GM21737 (cell line): ENCODE results near the gene MYO9B.

ENCODE experiments used
- ATAC-seq: cut with Tn5 transposase; IDR thresholded peaks from one replicate; pipeline ENCODE4 v1.9.1; 2021; ENCODE audit warnings: mild to moderate bottlenecking, moderate library complexity; ENCODE audit not compliant: unreplicated experiment

MYO9B gene

DNA sequence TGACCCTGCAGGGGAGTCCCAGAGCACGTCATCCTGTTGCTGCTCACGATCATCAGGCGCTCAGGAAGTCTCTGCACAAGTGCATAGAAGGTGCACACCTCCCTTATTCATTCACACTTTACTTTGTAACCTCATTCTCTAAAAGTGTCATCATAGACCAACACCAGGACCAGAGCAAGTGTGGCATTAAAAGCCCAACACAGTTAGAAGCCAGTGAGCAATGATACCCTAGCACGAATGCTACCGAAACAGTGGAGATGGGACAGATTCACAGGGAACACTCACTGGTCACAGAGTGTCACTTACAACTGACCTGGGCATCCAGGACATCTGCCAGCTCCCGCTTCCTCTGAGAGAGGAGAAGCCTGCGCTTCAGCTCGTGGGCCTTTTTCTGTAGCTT, 17.3 kb upstream of the MYO9B start:
- ATAC-seq: no peak

DNA sequence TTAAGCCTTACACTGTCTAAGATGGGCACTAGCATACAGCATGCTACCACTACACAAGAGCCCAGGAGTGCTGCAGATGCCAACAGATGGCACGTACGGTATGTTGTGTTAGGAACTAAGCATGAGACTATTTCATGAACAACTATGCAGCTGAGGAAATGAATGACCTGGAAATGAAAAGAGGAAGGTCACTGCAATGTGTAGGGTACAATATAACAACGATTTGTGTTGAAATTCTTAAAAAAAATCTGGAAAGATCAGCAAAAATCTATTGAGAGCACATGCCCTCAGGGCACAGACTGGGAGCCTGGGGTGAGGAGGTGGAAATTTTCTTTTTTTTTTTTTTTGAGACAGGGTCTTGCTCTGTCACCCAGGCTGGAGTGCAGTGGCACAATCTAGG, 14.8 kb upstream of the MYO9B start:
- ATAC-seq: no peak

DNA sequence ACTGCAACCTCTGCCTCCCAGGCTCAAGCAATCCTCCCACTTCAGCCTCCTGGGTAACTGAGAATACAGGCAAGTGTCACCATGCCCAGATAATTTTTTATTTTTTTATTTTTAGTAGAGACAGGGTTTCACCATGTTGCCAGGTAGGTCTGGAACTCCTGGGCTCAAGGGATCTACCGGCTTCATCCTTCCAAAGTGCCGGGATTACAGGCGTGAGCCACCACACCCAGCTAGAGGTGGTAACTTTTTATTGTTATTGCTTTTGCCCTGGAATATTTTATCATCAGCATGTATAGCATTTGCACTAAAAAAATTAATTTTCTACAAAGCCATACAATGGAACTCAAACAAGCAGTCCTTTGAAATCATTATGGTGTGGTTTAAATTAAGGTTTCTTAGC, 14.4 kb upstream of the MYO9B start:
- ATAC-seq: no peak

DNA sequence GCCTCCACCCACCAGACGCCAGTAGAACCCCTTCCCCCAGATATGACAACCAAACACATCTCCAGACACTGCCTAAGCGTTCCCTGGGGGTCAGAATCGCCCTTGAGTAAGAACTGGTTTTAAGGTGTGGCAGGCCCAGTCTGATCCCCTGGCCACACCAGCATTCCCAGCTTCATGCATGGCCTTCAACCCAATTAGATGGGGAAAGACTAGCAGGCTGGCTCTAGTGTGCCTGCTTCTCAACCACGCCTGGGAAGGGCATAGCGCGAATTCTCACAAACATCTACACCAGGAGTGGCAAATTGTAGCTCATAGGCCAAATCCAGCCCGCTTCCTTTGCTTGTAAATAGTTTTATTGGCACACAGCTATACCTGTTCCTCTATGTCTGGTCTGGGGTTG, 13.9 kb upstream of the MYO9B start:
- no peak for ATAC-seq

DNA sequence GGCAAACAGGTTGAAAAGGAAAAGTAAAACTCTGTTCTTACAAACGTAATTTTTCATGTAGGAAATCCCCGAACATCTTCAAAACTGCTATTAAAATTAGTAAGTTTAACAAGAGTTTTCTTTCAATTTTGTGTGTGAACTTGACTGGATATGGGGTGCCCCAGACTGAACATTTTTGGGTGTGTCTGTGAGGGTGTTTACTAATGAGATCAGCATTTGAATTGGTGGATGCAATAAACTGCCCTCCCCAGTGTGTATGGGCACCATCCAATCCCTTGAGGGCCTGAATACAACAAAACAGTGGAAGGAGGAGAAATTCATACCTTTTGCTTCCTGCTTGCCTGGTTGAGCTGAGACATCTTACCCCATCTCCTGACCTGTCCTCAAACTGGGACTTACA, 12.1 kb upstream of the MYO9B start:
- no peak for ATAC-seq

DNA sequence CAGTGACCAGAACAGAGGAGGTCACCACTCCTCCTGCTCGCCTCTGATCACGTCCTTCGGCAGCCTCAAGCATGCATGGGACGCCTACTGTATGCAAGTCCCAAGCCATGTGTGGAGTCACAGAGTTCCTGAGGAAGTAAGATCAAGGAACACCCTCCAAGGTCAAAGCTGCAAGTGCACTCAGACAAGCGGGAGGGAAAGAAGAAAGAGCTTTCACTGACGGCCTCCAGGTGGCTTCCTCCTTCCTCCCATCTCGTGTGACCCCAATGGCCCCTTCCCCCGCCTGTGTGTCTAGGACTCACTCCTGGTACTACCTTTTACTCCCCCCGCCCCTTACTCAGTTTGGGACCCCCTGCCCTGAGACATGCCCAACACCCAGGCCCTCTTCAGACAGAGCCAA, 6.4 kb upstream of the MYO9B start:
- ATAC-seq: no peak

DNA sequence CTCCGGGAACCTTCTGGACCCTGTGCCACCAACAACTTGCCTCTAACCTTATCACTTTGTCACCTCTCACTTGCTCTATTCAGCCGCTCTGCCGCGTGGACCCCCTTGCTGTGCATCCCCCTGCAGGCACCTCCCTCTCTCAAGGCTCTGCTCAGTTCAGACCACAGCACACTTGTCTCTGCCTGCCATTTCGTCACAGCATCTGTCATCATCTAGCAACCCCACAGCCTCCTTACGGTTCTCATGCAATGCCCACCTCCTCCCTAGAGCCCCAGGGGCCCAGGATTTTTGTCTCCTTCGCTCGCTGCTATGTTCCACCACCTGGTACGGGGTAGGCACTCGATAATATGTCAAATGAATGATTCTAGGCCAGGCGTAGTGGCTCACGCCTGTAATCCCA, 5.2 kb upstream of the MYO9B start:
- no peak for ATAC-seq

DNA sequence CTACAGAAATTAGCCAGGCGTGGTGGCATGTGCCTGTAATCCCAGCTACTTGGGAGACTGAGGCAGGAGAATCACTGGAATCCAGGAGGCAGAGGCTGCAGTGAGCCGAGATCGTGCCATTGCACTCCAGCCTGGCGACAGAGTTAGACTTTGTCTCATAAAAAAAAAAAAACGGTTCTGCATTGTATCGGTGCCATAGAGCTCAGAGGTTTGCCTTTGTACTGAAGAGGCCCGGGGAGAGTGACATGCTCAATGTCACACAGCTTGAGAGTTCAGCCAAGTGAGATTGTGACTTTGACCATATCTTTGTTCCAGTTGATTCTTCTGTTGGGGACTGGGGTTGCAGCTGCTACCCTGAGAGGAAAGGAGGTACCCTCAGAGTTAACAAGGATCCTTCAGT, 4.7 kb upstream of the MYO9B start:
- no peak for ATAC-seq

DNA sequence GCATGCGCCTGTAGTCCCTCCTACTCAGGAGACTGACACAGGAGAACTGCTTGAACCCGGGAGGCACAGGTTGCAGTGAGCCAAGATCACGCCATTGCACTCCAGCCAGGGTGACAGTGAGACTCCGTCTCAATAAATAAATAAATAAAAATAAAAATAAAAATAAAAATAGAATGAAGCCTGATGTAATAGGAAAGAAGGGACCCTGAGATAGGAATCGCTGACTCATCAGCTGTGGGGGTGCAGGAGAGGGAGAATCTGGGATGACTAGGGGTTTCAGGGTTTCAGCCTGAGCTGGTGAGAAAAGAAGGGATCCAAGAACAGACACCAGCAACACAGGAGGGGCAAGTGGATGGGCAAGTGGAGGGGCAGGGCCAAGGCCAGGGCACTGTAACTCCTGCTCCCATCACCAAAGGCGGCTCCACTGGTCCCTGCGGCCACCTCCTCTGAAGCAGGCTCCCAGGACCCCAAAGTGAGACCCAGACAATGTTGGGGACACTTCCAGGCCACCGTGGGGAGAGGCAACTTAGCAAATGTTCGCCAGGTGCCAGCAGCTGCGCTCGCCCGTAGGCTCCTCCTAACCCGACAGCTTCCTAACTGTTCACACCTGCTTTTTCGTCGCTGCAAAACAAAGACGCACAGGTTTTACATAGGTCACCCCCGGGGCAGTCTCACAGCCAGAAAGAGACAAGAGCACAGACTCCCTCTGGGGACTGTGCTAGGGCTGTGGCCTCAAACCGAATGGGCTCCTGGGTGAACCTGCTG, 1.5 kb upstream of the MYO9B start:
- ATAC-seq: no peak

DNA sequence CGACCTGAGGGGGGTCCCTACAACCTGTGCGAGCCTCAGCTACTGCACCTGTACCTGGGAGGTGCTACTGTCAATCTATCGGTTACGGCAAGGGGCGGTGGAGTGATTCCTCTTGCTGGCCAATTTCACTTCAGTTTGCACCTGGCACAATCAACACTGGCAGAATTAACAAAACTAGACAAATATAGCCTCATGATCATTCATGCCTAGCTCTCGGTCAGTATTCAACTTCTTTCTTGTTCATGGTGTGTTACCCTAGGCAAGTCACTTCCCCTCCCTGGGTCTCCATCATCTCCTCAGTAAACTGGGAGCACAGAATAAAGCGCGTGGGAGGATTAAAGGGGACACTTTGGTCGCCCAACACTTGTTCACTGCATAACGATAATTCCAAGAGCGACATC, 943 bp upstream of the MYO9B start:
- no peak for ATAC-seq

DNA sequence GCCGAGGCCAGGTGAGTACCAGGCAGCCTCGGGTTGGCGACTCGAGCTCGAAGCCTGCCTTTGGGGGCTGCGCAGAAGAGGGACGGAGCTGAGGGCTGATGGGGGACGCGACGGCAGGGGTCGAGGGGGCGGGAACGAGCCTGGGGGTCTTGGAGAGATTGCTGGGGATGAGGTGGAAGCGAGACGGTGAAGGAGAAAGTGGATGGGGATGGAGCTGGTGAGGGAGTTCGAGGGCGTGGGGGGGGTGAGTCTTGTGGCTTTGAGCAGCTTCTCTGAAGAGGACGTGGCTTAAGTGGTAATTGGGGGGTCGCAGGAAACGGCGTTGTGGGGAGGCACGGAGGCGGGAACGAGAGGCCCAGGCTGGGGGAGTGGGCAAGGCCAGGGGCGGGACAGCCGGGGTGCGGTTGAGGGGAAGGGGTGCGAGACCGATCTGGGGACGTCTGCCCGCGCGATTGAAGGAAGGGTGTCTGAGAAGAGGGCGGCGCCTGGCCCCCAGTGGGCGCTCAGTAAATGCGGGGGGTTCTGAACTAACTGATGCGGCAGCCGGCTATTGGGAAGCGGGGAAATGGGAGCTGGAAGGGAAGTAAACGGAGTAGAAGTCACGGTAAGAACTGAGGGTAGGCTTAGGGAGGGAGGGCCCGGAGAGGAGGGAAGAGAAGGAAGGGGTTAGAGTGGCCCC, 426 bp downstream of the MYO9B start:
- no peak for ATAC-seq

DNA sequence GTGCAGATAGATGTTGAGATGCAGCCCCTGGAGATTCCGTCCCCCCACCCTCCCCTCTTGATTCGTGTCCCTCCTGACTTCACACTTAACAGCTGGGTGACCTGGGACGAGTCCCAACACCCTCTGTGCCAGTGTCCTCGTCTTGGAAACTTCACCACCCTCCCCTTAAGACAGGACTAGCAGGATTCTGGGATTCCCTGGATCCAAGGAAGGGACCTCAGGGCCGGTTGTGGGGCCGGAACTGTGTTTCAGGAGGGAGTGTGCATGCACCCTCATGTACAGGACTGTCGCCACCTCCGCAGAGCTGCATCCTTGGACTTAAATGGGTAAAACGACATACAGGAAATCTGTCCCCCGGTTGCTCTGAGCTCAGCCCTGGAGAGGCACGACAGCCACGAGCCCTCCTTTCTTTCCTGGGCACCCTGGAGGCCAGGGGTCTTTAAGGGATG, 990 bp downstream of the MYO9B start:
- no peak for ATAC-seq

DNA sequence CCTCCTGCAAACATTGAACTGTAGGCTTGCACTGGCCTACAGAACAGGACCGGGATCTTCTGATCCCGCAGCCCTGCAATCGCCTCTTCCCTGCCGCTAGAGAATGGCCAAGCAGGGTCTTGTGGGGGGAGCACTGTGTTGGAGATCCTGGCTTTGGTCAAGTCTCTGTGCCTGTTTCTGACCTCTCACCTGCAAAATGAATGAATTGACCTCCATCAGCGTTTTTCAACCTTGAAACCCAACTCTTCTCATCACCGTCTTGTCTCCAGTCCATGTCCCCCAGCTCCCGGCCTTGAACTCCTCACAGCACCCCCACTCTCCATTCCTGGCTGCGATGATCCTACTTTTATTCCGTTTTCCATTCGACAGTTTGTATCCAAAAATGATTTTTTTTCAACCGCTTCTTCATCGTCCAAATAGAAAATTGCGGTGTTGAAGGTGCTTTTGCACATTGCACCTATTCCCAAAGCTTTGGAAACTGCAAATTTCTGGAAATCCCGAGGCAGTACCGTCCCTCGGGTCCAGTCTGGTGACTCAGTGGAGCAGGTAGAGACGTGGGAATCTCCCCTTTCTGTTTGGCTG, 2.0 kb downstream of the MYO9B start:
- no peak for ATAC-seq

DNA sequence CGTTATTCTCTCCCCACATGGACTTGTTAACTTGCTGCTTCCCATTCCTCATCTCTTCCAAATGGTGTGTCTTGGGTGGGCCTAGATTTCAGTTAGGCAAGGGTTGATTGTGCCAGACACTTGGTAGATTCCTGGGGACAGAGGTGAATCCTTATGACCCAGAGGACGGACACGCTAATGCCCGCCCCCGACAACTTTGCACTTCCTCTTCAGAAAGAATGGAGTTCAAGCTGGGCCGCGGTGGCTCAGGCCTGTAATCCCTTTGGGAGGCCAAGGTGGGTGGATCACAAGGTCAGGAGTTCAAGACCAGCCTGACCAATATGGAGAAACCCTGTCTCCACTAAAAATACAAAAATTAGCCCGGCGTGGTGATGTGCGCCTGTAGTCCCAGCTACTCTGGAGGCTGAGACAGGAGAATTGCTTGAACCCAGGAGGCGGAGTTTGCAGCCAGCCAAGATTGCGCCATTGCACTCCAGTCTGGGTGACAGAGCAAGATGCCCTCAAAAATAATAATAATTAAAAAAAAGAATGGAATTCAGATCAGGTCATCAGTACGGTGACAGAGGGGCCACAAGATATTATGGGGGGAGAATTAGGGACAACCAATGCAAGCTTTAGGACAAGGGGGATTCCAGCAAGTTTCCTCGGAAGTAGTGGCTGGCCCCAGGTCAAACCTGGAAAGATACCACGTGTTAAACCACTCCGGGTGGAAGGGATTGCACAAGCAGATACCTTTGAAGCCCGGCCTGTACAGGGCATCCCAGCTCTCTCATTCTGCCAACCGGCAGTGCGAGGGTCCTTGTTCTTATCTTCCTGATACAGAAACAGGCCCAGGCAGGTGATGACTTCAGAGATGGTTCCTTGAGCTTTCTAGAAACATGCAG, 2.7 kb downstream of the MYO9B start:
- no peak for ATAC-seq

DNA sequence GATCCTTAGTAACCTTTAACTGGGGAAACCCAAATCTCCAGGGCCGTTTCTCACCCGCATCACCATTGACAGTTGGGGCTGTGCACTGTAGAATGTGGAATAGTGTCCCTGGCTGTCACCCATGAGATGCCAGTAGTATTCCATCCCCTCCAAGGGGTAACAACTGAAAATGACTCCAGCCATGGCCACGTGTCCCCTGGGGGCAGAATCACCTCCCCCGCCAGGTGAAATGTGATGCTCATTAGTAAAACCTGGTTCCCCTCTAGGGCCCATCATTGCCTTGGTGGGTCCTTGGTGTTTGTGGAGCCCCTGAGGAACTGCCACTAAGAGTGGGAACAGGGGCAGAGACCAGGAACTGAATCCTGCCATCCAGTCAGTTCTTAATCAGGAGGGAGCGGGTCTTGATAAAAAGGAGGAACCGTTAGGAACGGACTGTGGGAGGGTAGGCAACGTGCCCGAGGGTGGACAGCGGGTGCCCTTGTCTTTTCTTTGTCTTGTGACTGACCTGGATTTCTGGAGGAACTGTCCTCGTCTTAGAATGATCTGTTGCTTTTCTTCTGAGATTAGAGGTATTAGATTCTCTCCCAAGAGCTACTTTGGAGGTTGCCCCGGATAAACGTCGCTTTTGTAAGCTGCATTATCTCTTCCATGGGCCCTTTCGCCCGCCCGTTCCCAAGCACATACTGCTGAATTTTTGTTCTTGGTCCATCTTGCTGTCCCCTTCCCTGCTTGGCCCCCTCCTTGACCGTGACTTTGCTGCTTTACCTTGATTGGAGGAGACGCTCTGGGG, 3.5 kb downstream of the MYO9B start:
- ATAC-seq: no peak

DNA sequence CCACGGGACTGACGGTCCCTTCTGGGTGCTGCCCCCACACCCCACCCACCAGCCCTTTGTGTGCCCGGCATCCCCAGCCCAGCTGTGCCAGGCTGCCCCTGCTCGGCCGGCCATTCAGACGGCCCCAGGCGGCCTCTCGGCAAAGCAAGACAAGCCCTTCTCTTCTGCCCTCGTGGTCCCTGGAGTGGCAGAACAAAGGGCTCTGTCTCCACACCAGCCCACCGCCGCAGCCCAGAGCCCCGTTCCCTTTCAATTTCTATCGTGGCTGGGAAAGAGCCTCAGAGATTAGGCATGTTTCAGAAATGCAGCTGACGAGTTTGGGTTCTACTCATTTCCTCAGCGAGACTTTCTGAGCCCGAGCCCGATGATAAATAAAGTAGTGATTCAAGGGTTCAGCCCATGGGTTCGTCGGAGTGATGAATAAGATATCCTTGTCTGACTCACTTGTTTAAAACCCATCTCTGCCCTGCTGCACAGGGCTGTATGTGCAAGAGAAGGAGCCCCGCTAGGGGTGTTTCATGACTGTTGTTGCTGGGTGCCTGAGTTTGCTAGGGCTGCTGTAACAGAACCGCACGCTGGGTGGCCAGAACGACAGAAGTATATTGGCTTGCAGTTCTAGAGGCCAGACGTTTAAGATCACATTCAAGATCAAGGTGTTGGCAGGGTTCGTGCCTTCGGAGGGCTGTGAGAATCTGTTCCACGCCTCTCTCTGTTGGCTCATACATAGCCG, 4.3 kb downstream of the MYO9B start:
- peak; percentile 37 for ATAC-seq

DNA sequence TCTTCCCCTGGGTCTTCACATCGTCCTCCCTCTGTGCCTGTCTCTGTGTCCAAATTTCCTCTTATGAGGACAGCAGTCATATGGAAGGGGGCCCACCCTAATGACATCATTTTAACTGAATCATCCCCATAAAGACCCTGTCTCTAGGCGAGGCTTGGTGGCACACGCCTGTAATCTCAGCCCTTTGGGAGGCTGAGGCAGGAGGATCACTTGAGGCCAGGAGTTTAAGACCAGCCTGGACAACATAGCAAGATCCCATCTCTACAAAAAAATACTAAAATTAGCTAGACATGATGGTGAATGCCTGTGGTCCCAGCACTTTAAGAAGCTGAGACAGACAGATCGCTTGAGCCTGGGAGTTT, 4.8 kb downstream of the MYO9B start:
- no peak for ATAC-seq

DNA sequence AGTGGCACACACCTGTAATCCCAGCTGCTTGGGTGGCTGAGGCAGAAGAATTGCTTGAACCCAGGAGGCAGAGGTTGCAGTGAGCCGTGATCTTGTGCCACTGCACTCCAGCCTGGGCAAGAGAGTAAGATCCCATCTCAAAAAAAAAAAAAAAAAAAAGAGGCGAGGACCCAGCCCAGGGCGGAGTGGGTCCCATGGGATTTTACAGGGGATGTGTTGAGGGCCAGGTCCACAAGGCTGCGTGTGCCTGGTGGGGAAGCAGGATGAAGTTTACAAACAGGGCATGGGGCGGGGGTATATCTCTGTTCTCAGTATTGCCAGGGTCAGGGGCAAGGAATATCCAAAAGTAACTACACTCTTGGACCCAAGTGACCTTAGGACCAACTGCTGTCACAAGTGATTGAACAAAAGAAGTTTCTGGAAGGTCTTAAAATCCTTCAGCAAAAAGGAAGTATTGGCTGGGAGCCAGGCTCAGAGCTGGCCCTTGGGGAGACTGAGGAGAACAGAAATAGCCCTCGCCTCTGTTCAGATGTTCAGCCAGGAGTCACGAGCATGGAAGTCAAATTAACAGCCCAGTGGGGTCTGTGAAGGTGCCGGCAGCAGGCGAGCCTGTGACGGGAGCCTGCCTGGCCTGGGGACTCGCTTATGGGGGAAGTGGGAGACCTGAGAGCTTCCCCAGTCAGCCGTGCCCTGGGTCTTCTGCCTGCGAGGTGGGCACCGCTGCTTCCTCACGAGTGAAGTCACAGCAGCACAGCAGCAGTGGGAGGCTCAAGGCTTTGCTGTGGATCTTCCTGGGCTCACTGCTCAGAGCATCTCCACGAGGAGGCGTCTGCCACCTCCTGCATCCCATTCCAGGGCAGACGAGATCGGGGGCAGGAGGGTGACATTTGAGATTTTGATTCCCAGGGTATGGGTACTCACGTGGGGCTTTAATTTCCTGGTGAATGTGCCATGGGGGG, 6.4 kb downstream of the MYO9B start:
- no peak for ATAC-seq

DNA sequence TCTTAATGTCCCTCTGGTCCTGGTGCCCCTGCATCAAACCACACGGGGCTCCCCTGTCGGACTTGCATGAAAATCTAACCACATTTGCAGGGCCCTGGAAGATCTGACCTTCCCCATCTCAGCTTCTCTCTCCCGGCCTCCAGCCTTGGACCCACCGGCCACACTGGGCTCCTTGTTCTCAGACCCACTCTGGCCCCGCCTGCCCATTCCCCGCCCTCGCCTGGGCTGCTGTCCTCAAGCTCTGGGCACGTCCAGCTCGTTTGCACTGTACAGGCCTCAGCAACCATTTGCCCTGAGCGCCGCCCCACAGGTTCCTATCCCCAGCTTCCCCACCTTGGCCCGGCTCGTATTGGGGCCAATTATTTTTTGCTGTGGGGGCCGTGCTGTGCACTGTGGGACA, 10.5 kb downstream of the MYO9B start:
- ATAC-seq: no peak
